Stimulated activated CD8-positive, alpha-beta memory T cell treated with anti-CD3 and anti-CD28 coated beads, Interleukin-4, amount 100 ng/mL, for 48 hours (primary cell): ENCODE results near the gene HOATZ.

ENCODE experiments used
- DNase-seq: peaks from one replicate; pipeline ENCODE4 v3.0.0-alpha.2; 2020

HOATZ gene

DNA sequence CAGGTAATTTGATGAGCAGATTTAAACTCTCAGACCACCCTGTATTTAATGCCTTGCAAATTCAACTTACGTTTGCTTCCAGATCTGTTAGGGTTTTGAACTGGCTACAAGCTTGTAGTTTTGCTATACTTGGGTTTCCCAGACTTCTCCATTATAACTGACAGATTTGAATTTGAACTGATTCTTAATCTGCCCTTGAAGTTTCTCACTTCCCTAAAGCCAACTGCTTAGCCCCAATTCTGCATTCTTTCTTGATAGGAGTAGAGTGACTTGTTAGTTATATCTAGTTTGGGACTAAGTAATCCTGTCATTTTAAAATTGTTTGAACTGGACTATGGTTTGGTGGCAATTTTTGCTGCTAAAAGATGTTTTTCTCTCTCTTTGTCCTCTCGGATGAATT is 35.7 kb downstream of the HOATZ start:
- no peak for DNase-seq

DNA sequence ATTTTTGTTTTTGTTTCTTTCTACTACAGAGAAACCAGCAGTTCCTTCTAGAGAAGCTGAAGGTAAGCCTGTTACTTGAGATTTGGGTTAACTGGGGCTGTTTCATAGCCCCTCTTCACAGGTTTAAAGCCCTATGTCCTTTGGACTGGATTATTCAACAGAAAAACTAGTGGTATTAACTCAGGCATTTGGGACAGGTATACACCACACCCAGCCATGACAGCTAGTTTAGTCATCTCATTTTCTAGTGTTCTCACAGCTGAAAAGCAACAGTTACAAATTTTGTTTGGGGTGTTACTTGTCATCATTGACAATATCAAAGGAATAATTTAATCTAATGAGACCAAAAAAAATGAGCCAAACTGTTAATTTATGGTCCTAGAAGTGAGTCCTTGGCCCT is 40.0 kb downstream of the HOATZ start:
- no peak for DNase-seq

DNA sequence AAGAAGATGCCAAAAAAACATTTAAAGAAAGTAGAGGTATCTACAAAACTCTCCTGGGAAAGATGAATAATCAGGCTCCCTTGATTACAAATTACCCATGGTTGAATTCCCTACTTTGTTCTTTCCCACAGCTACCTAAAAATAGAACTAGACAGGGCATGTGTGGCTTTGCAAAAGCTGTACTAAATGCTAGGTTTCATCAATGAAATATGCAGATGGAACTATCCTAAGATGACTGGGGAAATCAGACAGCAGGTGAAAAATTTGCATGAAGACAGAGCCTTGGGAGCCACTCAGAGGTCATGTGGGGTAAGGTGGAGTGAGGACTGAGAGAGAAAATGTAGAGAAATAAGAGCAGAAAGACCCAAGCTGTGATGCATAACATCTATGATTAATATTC is 40.7 kb downstream of the HOATZ start:
- no peak for DNase-seq

DNA sequence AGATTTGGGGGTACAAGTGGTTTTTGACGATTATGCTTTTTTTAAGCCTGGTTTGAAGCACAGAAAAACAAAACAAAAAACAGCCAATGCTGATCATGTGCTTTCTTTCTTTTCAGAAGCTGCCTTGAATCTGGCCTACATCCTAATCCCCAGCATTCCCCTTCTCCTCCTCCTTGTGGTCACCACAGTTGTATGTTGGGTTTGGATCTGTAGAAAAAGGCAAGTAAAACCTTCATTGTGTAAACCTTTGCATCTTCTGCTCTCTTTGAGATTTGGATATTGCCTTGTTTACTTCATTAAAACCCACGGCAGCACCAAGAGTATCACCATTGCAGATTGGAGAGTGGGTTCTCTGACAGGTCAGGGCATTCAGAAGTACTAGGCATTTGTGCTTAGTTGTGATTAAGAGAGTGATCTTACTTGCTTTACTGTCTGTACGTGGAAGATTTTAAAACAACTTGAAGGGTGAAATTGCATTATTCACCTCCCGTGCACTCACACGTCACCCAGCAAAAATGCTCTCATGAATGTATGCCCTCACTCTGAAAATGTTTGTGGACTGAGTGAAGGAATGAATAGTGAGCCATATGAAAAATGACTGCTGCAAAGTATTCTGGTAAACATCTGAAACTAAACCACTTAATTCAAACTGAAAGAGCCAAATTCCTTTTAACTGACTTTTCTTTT is 43.0 kb downstream of the HOATZ start:
- no peak for DNase-seq

DNA sequence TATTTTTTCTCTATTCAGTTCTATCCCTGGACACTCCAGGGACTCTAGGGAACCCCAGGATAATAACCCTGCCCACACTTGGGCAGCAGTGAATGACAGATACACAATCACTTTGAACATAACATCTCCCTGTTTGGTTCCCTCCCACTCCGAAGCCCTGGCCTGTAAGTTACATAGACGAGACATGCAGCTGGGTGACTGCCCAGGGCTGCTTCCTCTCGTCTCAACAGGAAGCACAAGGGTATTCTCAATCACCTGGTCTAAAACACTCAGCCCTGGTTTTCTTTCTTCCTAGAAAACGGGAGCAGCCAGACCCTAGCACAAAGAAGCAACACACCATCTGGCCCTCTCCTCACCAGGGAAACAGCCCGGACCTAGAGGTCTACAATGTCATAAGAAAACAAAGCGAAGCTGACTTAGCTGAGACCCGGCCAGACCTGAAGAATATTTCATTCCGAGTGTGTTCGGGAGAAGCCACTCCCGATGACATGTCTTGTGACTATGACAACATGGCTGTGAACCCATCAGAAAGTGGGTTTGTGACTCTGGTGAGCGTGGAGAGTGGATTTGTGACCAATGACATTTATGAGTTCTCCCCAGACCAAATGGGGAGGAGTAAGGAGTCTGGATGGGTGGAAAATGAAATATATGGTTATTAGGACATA is 45.4 kb downstream of the HOATZ start:
- no peak for DNase-seq

DNA sequence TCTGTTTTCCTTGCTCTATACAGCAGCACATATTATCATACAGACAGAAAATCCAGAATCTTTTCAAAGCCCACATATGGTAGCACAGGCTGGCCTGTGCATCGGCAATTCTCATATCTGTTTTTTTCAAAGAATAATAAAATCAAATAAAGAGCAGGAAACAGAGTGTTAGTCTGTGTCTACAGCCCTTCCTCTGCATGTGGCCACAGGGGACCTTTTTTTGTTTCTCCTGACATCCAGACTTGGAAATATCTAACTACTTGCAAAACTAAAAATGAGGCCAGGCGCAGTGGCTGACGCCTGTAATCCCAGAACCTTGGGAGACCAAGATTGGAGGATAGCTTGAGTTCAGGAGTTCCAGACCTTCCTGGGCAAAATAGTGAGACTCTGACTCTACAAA is 46.2 kb downstream of the HOATZ start:
- DNase-seq = no peak

DNA sequence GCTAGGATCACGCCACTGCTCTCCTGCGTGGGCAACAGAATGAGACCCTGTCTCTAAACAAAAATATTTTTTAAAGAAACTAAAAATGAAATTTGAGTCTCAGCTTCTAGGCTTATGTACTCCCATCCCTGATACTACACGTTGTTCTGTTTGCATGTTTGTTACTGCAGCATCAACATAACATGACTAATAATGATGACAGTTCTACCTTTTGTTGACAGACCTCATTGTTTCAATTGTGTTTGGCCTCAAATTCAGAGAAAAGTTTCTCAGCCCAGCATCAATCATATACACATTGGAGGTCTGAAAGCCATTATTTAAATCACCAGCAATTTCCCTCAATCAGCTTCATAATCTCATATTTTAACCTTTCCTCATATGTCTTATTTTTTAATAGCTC is 46.7 kb downstream of the HOATZ start:
- DNase-seq = no peak

DNA sequence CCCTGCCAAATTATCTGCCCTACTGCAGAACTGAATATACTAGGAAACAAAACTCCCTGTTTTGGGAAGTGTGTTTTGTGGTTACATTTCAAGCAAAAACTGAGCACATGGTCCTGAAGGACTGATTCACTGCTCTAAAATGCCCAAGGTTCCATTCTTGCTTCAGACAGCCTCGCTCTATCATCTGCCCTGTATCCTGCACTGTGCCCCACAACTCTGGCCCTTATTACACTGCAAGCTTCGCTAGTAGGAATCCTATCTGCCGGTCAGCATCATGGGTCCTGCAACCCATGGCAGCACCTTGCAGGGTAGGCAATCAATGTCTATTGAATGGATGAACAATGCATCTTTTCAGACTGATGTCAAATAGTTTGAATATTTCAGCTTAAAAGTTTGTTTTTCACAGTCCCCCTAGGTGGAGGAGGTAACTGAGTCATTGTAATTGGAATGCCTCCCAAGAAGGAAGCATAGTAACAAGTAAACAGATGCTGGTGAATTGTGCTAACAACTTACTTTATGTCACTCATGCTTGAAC is 47.3 kb downstream of the HOATZ start:
- no peak for DNase-seq

DNA sequence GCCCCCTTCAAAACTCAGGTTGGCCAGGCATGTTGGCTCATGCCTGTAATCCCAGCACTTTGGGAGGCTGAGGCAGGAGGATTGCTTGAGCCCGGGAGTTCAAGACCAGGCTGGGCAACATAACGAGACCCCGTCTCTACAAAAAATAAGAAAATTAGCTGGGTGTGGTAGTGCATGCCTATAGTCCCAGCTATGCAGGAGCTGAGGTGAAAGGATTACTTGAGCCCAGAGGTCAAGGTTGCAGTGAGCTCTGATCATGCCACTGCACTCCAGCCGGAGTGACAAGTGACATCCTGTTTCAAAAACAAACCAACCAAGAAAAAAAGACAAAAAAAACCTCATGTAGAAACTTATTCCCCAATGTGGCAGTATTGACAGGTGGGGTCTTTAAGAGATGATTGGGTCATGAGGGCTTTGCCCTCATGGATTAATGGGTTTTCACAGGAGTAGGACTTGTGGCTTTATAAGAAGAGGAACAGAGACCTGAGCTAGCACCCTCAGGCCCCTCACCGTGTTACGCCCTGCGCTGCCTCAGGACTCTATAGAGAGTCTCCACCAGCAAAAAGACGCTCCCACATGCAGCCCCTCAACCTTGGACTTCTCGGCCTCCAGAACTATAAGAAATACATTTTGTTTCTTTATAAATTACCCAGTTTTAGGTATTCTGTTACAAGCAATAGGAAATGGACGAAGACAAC is 48.3 kb downstream of the HOATZ start:
- DNase-seq = no peak

DNA sequence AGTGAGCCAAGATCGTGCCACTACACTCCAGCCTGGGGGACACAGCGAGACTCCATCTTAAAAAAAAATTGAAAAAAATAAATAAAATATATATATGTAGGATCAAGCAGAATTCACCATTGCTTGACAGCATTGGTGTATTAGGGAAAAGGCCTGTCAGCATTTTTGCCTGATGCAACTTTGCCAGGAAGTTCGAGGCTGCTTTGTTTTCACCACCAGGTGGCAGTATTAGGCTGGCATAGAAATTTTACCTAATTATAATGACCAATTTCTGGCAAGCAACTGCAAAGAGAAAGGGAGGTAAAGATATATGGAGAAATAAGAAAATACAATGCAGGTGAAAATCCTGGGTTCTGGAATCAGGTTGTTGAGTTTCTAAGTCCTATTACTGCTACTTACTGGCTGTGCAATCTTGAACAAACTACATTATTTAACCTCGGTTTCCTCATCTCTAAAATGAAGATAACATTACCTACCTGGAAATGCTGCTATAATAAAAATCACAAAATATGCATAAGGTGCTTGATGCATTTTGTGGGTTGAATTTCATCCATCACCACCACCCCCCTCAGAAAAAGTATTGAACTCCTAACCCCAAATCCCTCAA is 50.6 kb downstream of the HOATZ start:
- DNase-seq = peak; percentile 77

DNA sequence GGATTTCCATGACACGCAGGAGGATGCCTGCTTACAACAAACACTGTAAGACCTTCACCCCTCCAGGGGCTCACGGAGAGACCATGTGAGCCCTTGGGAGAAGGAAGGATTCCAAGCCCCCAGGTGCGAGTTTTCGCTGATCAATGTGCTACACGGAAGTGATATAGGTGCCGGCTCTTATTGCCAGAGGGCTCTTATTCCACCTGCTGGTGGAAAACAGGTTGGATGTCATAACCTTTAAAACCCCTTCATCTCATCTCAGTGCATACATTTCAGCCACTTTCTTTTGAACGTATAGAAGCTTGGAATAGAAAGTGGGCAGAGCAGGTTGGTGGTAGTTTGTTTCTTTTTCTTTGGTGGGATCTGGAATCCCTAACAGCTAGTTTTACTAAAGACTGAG is 51.7 kb downstream of the HOATZ start:
- DNase-seq = no peak

DNA sequence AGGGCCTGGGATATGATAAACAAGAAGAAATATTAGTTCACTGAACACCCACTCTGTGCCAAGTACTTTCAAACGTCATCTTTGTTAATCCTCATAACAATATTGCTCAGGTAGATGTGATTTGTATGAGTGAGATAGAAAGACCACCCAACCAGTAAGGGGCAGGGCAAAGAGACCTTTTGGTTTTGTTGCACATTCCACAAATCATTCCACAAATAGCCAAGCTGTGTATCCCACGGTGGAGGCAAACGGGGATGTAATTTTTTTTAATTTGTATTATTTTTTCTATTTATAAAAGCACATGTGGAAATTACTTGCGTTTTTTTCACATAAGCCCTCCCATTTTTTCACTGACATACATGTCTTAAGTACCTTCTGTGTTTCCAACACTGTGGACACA is 54.9 kb downstream of the HOATZ start:
- DNase-seq = no peak

DNA sequence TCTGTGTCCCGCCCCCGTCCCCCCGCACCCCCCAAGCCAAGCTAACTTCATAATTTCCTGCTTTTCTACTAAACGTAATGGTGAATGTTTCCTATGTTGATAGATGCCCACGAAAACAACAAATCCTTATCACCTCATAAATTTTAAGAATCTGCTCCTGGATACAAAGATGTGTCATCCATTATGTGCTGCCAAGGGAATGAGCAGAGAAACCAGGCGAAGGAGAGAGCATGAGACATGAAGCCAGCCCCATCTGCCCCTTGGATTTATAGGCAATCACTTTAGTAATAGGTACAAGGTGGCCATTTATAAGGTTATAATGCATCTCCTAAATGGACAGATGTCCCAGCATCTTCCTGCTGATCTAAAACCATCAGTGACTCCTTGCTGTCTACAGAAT is 56.2 kb downstream of the HOATZ start:
- DNase-seq = no peak

DNA sequence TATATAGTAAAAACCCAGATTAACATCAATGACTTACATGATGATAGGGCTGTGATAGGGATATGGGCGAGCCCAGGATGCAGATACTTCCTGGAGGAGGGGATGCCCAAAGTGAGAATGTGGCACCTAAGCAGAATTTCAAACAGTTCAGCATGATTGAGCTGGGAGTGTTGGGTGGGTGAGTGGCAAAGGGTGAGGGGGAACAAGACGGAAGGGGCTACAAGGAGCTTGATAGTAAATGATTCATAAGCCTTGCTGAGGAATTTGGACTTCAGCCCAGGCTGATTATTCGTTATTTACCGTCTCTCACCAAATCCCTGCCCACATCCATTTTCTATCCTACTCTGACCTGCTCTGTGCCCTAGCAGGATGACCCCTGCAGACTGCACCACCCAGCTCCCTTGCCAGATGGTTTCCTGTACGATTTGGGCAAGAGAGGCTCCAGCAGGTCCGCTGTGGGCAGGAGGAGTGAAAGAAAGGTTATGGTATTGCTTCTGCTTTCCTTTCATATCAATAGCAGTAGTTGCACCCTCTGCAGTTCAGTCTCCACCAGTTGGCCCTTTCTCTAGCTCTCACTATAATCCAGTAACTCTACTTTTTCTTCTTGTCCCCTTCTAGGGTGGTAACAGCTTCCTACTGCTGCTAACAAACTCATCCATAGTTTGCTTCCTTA is 57.4 kb downstream of the HOATZ start:
- no peak for DNase-seq

DNA sequence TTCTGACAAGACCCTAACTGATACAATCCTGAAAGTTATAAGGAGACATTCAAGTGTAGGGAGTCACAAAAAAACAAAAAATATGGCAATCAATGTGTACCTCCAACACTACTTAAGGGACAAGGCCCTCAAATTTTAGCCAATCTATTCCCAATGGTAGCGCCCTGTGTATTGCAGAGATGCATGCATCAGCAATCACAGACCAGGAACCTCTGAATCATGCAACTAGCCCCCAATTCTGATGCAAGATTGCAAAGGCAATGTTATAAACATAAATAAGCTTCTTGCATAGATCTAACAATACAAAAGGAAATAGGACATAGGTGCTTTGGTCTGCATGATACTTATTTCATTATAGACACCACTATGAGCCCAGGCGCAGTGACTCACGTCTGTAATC is 58.0 kb downstream of the HOATZ start:
- DNase-seq = no peak

DNA sequence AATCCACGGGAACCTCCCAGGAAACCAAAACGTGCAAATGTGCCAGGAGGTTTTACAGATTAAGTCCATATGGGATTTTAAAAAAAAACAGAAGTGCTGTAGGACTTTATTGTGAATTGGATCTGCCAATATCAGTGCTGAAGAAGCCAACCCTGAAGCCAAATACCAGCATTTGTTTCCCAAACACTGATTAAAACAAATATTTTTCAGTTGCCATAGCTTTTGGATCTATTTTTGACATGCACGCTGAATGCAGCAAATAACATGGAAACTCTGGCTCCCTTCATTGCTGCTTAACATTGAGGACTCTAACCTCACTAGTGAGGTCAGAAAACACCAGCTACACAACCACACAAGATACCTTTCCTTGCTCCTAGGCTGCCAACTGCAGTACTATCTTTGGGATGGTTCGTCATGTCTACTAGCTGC is 59.3 kb downstream of the HOATZ start:
- DNase-seq = no peak

DNA sequence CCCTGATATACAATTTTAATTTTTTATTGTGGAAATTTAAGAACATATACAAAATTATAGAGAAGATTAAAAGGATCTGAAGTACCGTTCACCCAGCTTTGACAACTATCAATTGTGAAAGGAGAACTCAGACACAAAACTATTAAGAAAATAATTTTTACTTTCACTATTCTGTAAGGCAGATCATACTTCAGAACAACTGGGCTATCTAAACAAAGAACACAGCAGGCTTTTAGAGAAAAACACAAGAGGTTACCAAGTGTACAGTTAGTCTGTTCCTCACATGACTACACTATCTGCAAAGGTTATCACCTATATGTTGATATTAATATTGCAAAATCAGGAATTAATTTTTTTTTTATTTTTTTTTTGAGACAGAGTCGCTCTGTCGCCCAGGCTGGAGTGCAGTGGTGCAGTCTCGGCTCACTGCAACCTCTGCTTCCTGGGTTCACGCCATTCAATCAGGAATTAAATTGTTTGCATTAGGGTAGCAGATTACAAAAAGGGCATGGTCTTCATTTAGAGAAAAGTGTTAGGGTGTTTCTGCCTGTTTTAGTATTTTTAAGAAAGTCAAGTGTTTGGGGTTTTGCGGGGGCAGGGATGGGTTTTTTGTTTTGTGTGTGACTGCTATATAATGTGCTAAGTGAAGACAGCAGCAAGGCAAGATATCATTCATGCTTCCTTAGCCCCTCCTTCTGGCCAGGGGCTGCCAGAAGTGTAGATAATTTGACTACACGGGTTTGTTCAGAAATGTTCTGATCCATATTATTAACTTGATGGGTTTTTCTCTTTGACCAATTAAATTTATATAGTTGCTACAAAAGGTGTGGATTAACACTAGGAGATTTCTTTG is 60.0 kb downstream of the HOATZ start:
- DNase-seq = no peak

DNA sequence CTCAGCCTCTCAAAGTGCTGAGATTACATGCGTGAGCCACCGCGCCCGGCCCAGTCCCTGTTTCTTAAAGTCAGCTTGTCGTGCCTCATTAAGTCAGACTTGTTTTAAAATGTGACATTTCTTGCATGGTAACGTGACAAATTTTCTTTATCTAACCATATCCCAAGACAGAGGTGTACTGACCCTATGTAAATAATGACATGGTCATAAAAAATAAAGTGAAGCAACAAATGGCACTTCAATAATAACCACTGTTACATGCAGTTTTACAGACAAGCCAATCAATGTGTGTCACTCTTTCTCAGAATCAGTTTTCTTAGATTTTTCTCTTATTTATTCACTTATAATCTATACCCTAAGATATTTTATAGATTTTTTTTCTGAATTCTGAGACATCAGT is 61.2 kb downstream of the HOATZ start:
- no peak for DNase-seq

DNA sequence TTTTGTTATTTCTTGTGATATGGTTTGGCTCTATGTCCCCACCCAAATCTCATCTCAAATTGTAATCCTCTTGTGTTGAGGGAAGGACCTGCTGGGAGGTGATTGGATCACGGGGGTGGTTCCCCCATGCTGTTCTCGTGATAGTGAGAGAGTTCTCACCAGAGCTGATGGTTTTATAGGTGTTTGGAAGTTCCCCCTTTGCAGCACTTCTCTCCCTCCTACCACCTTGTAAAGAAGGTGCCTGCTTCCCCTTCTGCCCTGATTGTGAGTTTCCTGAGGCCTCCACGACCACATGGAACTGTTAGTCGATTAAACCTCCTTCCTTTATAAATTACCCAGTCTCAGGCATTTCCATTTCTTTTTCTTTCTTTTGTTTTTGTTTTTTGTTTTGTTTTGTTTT is 63.2 kb downstream of the HOATZ start:
- no peak for DNase-seq

DNA sequence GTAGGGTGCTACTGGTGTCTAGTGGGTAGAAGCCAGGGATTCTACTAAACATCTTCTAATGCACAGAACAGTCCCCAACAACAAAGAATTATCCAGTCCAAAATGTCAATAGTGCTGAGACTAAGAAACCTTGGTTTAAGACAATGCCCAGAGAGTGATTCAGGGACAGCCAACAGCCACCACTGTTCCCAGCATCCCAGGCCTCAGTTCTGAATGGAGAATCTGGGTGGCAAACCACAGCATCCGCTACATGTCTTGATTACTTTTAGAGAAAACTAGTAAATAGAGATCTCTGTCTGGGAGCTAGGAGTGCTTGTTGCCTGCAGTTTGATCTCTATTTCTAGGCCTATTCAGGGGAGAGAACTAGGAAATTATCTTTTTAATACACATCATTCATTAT is 66.8 kb downstream of the HOATZ start:
- DNase-seq = no peak

DNA sequence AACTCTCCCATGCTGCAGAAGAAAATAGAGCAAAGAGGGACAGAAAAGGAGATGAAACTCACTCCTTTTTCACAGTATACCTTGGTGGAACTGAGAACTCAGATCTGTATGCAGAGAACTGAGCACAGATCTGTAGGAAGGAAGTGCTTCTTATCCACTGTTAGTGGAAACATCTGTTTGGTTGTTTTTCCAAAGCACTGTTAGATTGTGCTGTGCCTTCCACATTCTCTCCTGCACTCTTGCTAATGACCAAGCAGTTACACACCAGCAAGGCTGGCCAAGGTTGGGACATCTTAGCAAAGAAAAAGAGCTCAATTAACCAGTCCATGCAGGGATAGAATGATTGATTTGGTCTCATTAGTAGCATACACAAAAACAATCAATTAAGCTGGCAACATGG is 67.6 kb downstream of the HOATZ start:
- DNase-seq = no peak

DNA sequence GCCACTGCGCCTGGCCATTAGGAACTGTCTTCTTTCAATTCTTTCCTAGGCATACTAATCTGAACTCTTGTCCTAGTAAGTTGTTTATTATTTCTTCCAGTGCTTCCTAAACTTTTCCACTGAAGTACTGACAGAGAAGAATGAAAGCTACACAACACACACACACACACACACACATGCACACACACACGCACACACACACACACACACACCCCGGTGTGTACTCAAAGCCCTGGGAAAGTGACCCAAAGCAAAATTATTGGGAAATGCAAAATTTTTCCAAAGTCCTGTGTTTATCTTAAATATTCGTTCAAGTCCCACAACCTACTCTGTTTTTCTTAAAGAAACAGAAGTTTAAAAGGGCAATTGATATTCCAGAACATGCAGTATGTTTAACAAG is 68.3 kb downstream of the HOATZ start:
- DNase-seq = no peak
